ENCODE results near the gene IGFBPL1. TPM values are rescaled to one million over a fixed set of nuclear protein-coding genes. Genes with fewer than 3 reads are reported as not detected.

The IGFBPL1 gene
- total and polyA plus RNA-seq, 2 of the 13 experiments (the other 11 are each of a cell fraction or from before 2014, with no cell fraction given) = 0.24 TPM; not detected in 1

- no peak for TF ChIP-seq ZNF407 (CRISPR knock-in tag; IDR thresholded peaks at IDR 0.05; ENCODE audit: not compliant biosample characterization)
- TF ChIP-seq ZMYM4 (CRISPR knock-in tag; IDR thresholded peaks at IDR 0.05) = peak; percentile 80
- peak; percentile 52; the same call in 1 of the 2 replicates for TF ChIP-seq ZNF687 (CRISPR knock-in tag; IDR thresholded peaks at IDR 0.05)
- TF ChIP-seq RFXANK (CRISPR knock-in tag; IDR thresholded peaks at IDR 0.05) = no peak
- 0 out of 2 replicates have a peak, but pooled peaks have one; percentile 56 for TF ChIP-seq ZNF335 (CRISPR knock-in tag; IDR thresholded peaks at IDR 0.05)
- no peak for TF ChIP-seq CENPBD1 (CRISPR knock-in tag; IDR thresholded peaks at IDR 0.05; ENCODE audit: borderline replicate concordance, low read depth)
- no peak for TF ChIP-seq AFF4 (CRISPR knock-in tag; IDR thresholded peaks at IDR 0.05)
- peak; percentile 37; the same call in 1 of the 2 replicates for TF ChIP-seq DRAP1 (CRISPR knock-in tag; IDR thresholded peaks at IDR 0.05)
- TF ChIP-seq CREM (IDR thresholded peaks at IDR 0.05) = peak; percentile 68; the same call in 1 of the 2 replicates
- TF ChIP-seq CREM (CRISPR knock-in tag; IDR thresholded peaks at IDR 0.05) = no peak
- TF ChIP-seq ZNF615 (CRISPR knock-in tag; IDR thresholded peaks at IDR 0.05; ENCODE audit: borderline replicate concordance) = 0 out of 2 replicates have a peak, but pooled peaks have one; percentile 62
Observed at GRCh38 chr9:38437193-38437823, 13.1 kb upstream of the IGFBPL1 start (continued).

Measured in HepG2 (cell line).